ENCODE measurements around the gene TTLL11.

TTLL11 gene

GRCh38 chr9:121852651-121853616 is 240.2 kb downstream of the TTLL11 start:
- Histone ChIP-seq H3K9ac (ENCODE audit: low read depth in 1 of 2, low read length in 2 of 2) (no peak overlapping the region), H3K4me3 (ENCODE audit: low read length in 2 of 2) (no peak overlapping the region), H3K9me3 (ENCODE audit: control insufficient read depth in 2 of 2, low read length in 2 of 2) (no peaks in the 10 kb centered on the region), H3K27ac (ENCODE audit: low read depth in 2 of 2, low read length in 2 of 2) (no peak overlapping the region), H3K4me1 (ENCODE audit: control insufficient read depth in 2 of 2, insufficient read depth in 2 of 2, low read length in 2 of 2) (no peaks in the 10 kb centered on the region), H3K36me3 (ENCODE audit: control insufficient read depth in 2 of 2, insufficient read depth in 2 of 2, low read length in 2 of 2) (no peaks in the 10 kb centered on the region), H3K27me3 (ENCODE audit: control insufficient read depth in 2 of 2, insufficient read depth in 2 of 2, low read length in 2 of 2) (no peaks in the 10 kb centered on the region)

- no peak overlapping the region for H3K9ac ChIP-seq (ENCODE audit: low read depth in 1 of 2, low read length in 2 of 2)
- no peak overlapping the region for H3K27ac ChIP-seq (ENCODE audit: low read depth in 2 of 2, low read length in 2 of 2)
Observed at GRCh38 chr9:121852241-121852640, 240.9 kb downstream of the TTLL11 start.

GRCh38 chr9:121851641-121852091 is 241.4 kb downstream of the TTLL11 start:
- Histone ChIP-seq H3K9ac (ENCODE audit: low read depth in 1 of 2, low read length in 2 of 2) (no peak overlapping the region), H3K9me3 (ENCODE audit: control insufficient read depth in 2 of 2, low read length in 2 of 2) (no peaks in the 10 kb centered on the region), H3K36me3 (ENCODE audit: control insufficient read depth in 2 of 2, insufficient read depth in 2 of 2, low read length in 2 of 2) (no peaks in the 10 kb centered on the region), H3K4me1 (ENCODE audit: control insufficient read depth in 2 of 2, insufficient read depth in 2 of 2, low read length in 2 of 2) (no peaks in the 10 kb centered on the region), H3K27ac (ENCODE audit: low read depth in 2 of 2, low read length in 2 of 2) (no peak overlapping the region), H3K27me3 (ENCODE audit: control insufficient read depth in 2 of 2, insufficient read depth in 2 of 2, low read length in 2 of 2) (no peaks in the 10 kb centered on the region), H3K4me3 (ENCODE audit: low read length in 2 of 2) (no peak overlapping the region)

More at GRCh38 chr9:121852241-121852640, 240.9 kb downstream of the TTLL11 start:
- H3K36me3 ChIP-seq (ENCODE audit: control insufficient read depth in 2 of 2, insufficient read depth in 2 of 2, low read length in 2 of 2), result no peaks in the 10 kb centered on the region
- H3K4me1 ChIP-seq (ENCODE audit: control insufficient read depth in 2 of 2, insufficient read depth in 2 of 2, low read length in 2 of 2), result no peaks in the 10 kb centered on the region
- H3K4me3 ChIP-seq (ENCODE audit: low read length in 2 of 2), result no peak overlapping the region
- H3K27me3 ChIP-seq (ENCODE audit: control insufficient read depth in 2 of 2, insufficient read depth in 2 of 2, low read length in 2 of 2), result no peaks in the 10 kb centered on the region
- H3K9me3 ChIP-seq (ENCODE audit: control insufficient read depth in 2 of 2, low read length in 2 of 2), result no peaks in the 10 kb centered on the region

GRCh38 chr9:121850366-121850765 is 242.7 kb downstream of the TTLL11 start:
- Histone ChIP-seq H3K9me3 (ENCODE audit: control insufficient read depth in 2 of 2, low read length in 2 of 2) (no peaks in the 10 kb centered on the region), H3K27ac (ENCODE audit: low read depth in 2 of 2, low read length in 2 of 2) (no peak overlapping the region), H3K36me3 (ENCODE audit: control insufficient read depth in 2 of 2, insufficient read depth in 2 of 2, low read length in 2 of 2) (no peaks in the 10 kb centered on the region), H3K27me3 (ENCODE audit: control insufficient read depth in 2 of 2, insufficient read depth in 2 of 2, low read length in 2 of 2) (no peaks in the 10 kb centered on the region), H3K4me3 (ENCODE audit: low read length in 2 of 2) (no peak overlapping the region), H3K9ac (ENCODE audit: low read depth in 1 of 2, low read length in 2 of 2) (no peak overlapping the region), H3K4me1 (ENCODE audit: control insufficient read depth in 2 of 2, insufficient read depth in 2 of 2, low read length in 2 of 2) (no peaks in the 10 kb centered on the region)

GRCh38 chr9:121849554-121849953 is 243.6 kb downstream of the TTLL11 start:
- Histone ChIP-seq H3K9me3 (ENCODE audit: control insufficient read depth in 2 of 2, low read length in 2 of 2) (no peaks in the 10 kb centered on the region), H3K9ac (ENCODE audit: low read depth in 1 of 2, low read length in 2 of 2) (no peak overlapping the region), H3K4me3 (ENCODE audit: low read length in 2 of 2) (no peak overlapping the region), H3K4me1 (ENCODE audit: control insufficient read depth in 2 of 2, insufficient read depth in 2 of 2, low read length in 2 of 2) (no peaks in the 10 kb centered on the region), H3K36me3 (ENCODE audit: control insufficient read depth in 2 of 2, insufficient read depth in 2 of 2, low read length in 2 of 2) (no peaks in the 10 kb centered on the region), H3K27ac (ENCODE audit: low read depth in 2 of 2, low read length in 2 of 2) (no peak overlapping the region), H3K27me3 (ENCODE audit: control insufficient read depth in 2 of 2, insufficient read depth in 2 of 2, low read length in 2 of 2) (no peaks in the 10 kb centered on the region)

- Histone ChIP-seq H3K4me3 (ENCODE audit: low read length in 2 of 2) (no peak overlapping the region), H3K27me3 (ENCODE audit: control insufficient read depth in 2 of 2, insufficient read depth in 2 of 2, low read length in 2 of 2) (no peaks in the 10 kb centered on the region), H3K4me1 (ENCODE audit: control insufficient read depth in 2 of 2, insufficient read depth in 2 of 2, low read length in 2 of 2) (no peaks in the 10 kb centered on the region), H3K9me3 (ENCODE audit: control insufficient read depth in 2 of 2, low read length in 2 of 2) (no peaks in the 10 kb centered on the region), H3K9ac (ENCODE audit: low read depth in 1 of 2, low read length in 2 of 2) (no peak overlapping the region), H3K27ac (ENCODE audit: low read depth in 2 of 2, low read length in 2 of 2) (no peak overlapping the region), H3K36me3 (ENCODE audit: control insufficient read depth in 2 of 2, insufficient read depth in 2 of 2, low read length in 2 of 2) (no peaks in the 10 kb centered on the region)
Observed at GRCh38 chr9:121844562-121844961, 248.5 kb downstream of the TTLL11 start.

GRCh38 chr9:121844098-121844497 is 249.0 kb downstream of the TTLL11 start:
- Histone ChIP-seq H3K27ac (ENCODE audit: low read depth in 2 of 2, low read length in 2 of 2) (no peak overlapping the region), H3K9me3 (ENCODE audit: control insufficient read depth in 2 of 2, low read length in 2 of 2) (no peaks in the 10 kb centered on the region), H3K4me1 (ENCODE audit: control insufficient read depth in 2 of 2, insufficient read depth in 2 of 2, low read length in 2 of 2) (no peaks in the 10 kb centered on the region), H3K36me3 (ENCODE audit: control insufficient read depth in 2 of 2, insufficient read depth in 2 of 2, low read length in 2 of 2) (no peaks in the 10 kb centered on the region), H3K27me3 (ENCODE audit: control insufficient read depth in 2 of 2, insufficient read depth in 2 of 2, low read length in 2 of 2) (no peaks in the 10 kb centered on the region), H3K9ac (ENCODE audit: low read depth in 1 of 2, low read length in 2 of 2) (no peak overlapping the region), H3K4me3 (ENCODE audit: low read length in 2 of 2) (no peak overlapping the region)

GRCh38 chr9:121842612-121842978 is 250.5 kb downstream of the TTLL11 start:
- no peaks in the 10 kb centered on the region for H3K9me3 ChIP-seq (ENCODE audit: control insufficient read depth in 2 of 2, low read length in 2 of 2)
- H3K4me3 ChIP-seq (ENCODE audit: low read length in 2 of 2), result no peak overlapping the region
- H3K27ac ChIP-seq (ENCODE audit: low read depth in 2 of 2, low read length in 2 of 2), result no peak overlapping the region
- no peaks in the 10 kb centered on the region for H3K27me3 ChIP-seq (ENCODE audit: control insufficient read depth in 2 of 2, insufficient read depth in 2 of 2, low read length in 2 of 2)
- H3K36me3 ChIP-seq (ENCODE audit: control insufficient read depth in 2 of 2, insufficient read depth in 2 of 2, low read length in 2 of 2), result no peaks in the 10 kb centered on the region
- H3K9ac ChIP-seq (ENCODE audit: low read depth in 1 of 2, low read length in 2 of 2), result no peak overlapping the region
- H3K4me1 ChIP-seq (ENCODE audit: control insufficient read depth in 2 of 2, insufficient read depth in 2 of 2, low read length in 2 of 2), result no peaks in the 10 kb centered on the region

GRCh38 chr9:121841771-121842611 is 251.1 kb downstream of the TTLL11 start:
- no peaks in the 10 kb centered on the region for H3K4me1 ChIP-seq (ENCODE audit: control insufficient read depth in 2 of 2, insufficient read depth in 2 of 2, low read length in 2 of 2)
- H3K9me3 ChIP-seq (ENCODE audit: control insufficient read depth in 2 of 2, low read length in 2 of 2), result no peaks in the 10 kb centered on the region
- no peaks in the 10 kb centered on the region for H3K36me3 ChIP-seq (ENCODE audit: control insufficient read depth in 2 of 2, insufficient read depth in 2 of 2, low read length in 2 of 2)
- H3K4me3 ChIP-seq (ENCODE audit: low read length in 2 of 2), result no peak overlapping the region
- no peaks in the 10 kb centered on the region for H3K27me3 ChIP-seq (ENCODE audit: control insufficient read depth in 2 of 2, insufficient read depth in 2 of 2, low read length in 2 of 2)
- no peak overlapping the region for H3K27ac ChIP-seq (ENCODE audit: low read depth in 2 of 2, low read length in 2 of 2)
- H3K9ac ChIP-seq (ENCODE audit: low read depth in 1 of 2, low read length in 2 of 2), result no peak overlapping the region

All from mucosa of rectum (tissue), 2 donors.